ENCODE data around the gene DCC. TPM values are rescaled to one million over a fixed set of nuclear protein-coding genes. Genes with fewer than 3 reads are reported as not detected.

The DCC gene
- total and polyA plus RNA-seq, 2 experiments from 2014 or later: 0.53 to 0.73 TPM

GRCh38 chr18:53093636-53094035 is 753.6 kb downstream of the DCC start:
- no peak overlapping the region for H3K4me3 Mint-ChIP-seq
- Histone ChIP-seq H3F3A (replicated peaks; ENCODE audit: low read depth) (no peaks in the 10 kb centered on the region), H3K27me3 (ENCODE audit: insufficient read depth) (no peaks in the 10 kb centered on the region), H3K79me2 (replicated peaks; ENCODE audit: insufficient read depth) (no peaks in the 10 kb centered on the region), H3K36me3 (ENCODE audit: insufficient read depth) (no peaks in the 10 kb centered on the region), H2AFZ (no peak overlapping the region), H3K27ac (ENCODE audit: low read depth) (no peak overlapping the region), H3K9me2 (ENCODE audit: insufficient read depth) (no peaks in the 10 kb centered on the region; the same call in 1 of the 2 replicates), H4K20me1 (replicated peaks; ENCODE audit: insufficient read depth) (no peaks in the 10 kb centered on the region), H3K4me1 (ENCODE audit: insufficient read depth) (no peaks in the 10 kb centered on the region), H3K4me3 (no peak overlapping the region), H3K4me2 (no peak overlapping the region)
- H3K27me3 Mint-ChIP-seq (ENCODE audit: insufficient read depth, low read depth, poor library complexity): peaks cover 1% of the 10 kb centered on the region
- no peaks in the 10 kb centered on the region for H3K9me3 Mint-ChIP-seq
- H3K36me3 Mint-ChIP-seq (ENCODE audit: low read depth): no peaks in the 10 kb centered on the region
- no peak for ATAC-seq
- DNase-seq (ENCODE audit: low spot score): no peak
- H3K27ac Mint-ChIP-seq: no peak overlapping the region
- TF ChIP-seq CREB1 (CRISPR knock-in tag; IDR thresholded peaks at IDR 0.05; ENCODE audit: low read depth) (no peak), REST (IDR thresholded peaks at IDR 0.05; ENCODE audit: unreplicated experiment) (no peak), ZNF114 (CRISPR knock-in tag; IDR thresholded peaks at IDR 0.05) (no peak), ZNF462 (CRISPR knock-in tag; IDR thresholded peaks at IDR 0.05) (no peak), NANOG (IDR thresholded peaks at IDR 0.05; ENCODE audit: borderline replicate concordance) (no peak), EZH2 (IDR thresholded peaks at IDR 0.05; ENCODE audit: low read depth, unreplicated experiment) (no peak), ZNF331 (CRISPR knock-in tag; IDR thresholded peaks at IDR 0.05; ENCODE audit: low read depth) (no peak), ETS1 (IDR thresholded peaks at IDR 0.05) (no peak), CTCF (conservative IDR thresholded peaks at IDR 0.05; ENCODE audit: low read depth in 2 of 2) (no peak), EZH2phosphoT487 (IDR thresholded peaks at IDR 0.05; ENCODE audit: unreplicated experiment) (no peak), STAT1 (IDR thresholded peaks at IDR 0.05; ENCODE audit: unreplicated experiment) (no peak), JUNB (IDR thresholded peaks at IDR 0.05; ENCODE audit: unreplicated experiment) (no peak), POLR2AphosphoS5 (IDR thresholded peaks at IDR 0.05; ENCODE audit: low read depth) (no peak)
- H3K4me1 Mint-ChIP-seq: no peaks in the 10 kb centered on the region; the same call in 2 of the 3 replicates

Data from GM23338 (cell line).